ENCODE results near the gene ITPKB.

ITPKB gene

DNA sequence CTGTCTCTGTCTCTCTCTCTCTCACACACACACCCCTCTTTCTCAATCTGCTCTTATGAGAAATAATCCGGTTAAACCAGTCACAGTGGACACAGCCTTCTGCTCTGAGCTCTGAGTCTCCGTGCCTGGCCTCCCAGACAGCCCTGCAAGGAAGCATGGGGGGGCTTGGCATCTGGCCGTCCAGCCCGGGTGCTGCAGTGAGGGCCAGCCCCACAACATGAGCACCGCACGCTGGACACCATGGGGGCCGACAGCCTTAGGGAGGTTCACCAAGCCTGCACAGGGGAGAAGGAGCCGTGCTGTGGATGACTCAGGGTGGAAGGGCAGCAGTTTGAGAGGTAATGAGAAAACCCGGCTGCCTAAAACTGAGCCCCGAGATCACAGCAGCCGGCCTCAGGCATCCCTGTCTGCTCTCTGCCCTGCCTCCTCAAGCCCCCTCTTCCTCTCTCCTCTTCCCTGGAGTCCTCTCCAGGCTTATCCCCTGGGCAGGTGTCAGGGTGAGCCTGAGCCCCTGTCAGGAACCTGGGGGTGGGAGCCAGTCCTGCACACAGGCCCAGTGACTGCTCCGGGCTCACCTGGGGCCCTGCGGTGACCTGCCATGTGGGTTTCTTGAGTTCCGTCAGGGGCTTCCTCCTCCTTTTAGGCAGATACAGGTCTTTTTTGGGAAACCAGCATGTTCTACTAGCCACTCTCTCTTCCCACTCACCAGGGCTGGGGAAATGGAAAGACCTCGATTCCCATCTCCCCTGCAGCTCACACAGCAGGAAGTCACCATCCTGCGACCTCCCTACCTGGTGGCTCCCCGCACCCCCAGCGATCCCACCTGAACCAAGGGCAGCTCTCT is 92.8 kb downstream of the ITPKB start:
- peaks cover 5% of the 10 kb centered on the region for H3K36me3 Mint-ChIP-seq (ENCODE audit: low read depth)
- no peak for TF ChIP-seq CTCF (IDR thresholded peaks at IDR 0.05)
- H3K27me3 Mint-ChIP-seq (ENCODE audit: low read depth, poor library complexity) = peaks cover 5% of the 10 kb centered on the region
- peaks cover 32% of the 10 kb centered on the region for H3K4me1 Mint-ChIP-seq
- no peaks in the 10 kb centered on the region for H3K9me3 Mint-ChIP-seq
- no peak overlapping the region for H3K4me3 Mint-ChIP-seq
- no peak for DNase-seq
- H3K27ac Mint-ChIP-seq = peak overlapping the region; percentile 81

- Mint-ChIP-seq H3K36me3 (ENCODE audit: low read depth) (peaks cover 5% of the 10 kb centered on the region), H3K4me3 (no peak overlapping the region), H3K27ac (no peak overlapping the region), H3K27me3 (ENCODE audit: low read depth, poor library complexity) (peaks cover 3% of the 10 kb centered on the region), H3K4me1 (peaks cover 34% of the 10 kb centered on the region), H3K9me3 (no peaks in the 10 kb centered on the region)
- no peak for DNase-seq
- TF ChIP-seq CTCF (IDR thresholded peaks at IDR 0.05) = no peak
Measured at GRCh38 chr1:226645279-226645976, 93.7 kb downstream of the ITPKB start.

DNA sequence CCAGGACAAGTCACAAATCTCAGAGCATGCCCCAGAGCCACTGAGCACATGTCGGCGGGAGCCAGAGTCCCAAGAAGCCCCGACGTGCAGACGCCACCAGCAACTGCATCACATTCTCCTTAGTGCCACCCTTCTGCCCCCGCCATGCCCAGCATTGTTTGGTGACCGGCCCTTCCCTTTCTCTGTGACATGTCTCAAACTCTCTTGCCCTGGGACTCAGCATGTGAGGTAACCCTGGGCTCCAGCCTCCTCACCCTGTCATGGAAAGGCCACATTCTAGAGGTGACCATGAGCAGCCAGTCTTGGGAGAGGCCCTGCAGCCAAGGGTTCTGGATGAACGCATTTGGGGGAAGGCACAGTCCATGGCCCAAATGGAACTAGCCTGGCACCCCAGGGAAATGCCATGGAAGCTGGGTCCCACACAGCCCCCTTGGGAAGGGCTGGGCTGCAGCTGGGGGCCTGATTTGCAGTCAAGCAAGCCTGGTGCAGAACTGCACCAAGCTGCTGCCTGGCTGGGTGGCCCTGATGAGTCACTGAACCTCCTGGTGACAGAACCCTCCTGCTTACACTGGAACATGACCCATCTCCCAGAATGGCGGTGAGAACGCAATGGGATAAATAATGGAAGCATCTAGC is 94.4 kb downstream of the ITPKB start:
- Mint-ChIP-seq H3K36me3 (ENCODE audit: low read depth) (peaks cover 5% of the 10 kb centered on the region), H3K27ac (no peak overlapping the region), H3K9me3 (no peaks in the 10 kb centered on the region)

DNA sequence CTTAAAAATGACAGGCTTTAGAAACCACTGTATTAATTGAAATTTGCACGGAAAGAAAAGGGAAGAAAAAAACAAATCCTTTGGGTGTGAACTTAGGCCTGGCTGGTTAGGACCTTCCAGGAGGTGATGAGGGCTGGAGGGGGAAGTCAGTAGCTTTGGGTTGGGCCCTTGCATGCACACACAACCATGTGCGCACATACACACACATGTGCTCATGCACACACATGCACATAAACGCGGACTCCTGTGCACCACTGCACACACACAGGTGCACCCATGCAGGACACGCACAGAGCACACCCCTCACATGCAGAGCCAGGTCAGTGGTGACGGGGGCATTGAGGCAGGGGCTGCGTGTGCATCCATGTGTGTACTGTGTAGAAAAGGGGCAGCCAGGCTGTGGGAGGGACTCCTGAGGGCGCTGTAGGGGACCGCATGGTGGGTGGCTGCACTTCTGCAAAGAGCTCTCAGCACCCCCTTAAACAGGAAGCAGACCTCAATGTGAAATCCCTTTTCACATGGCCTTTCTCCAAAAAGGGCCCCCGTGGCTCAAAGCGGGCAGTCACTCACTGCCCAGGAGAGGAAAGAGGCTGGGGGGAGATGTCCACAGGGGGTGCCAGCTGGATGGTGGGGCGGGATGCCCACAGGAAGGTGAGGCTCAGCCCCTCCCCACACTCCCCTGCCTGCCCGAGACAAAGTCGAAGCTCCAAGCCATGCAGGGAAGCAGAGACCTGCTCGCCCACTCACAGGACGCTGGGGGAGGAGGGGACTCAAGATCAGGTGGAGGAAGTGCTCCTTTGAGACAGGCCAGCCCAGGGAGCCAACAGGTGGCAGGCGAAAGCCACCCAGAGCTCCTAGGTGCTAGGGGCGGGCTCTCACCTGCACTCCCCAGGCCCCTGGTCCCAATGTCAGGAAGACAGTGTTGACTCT is 95.2 kb downstream of the ITPKB start:
- H3K27ac Mint-ChIP-seq = no peak overlapping the region
- H3K4me1 Mint-ChIP-seq = peaks cover 30% of the 10 kb centered on the region
- no peak for DNase-seq
- H3K36me3 Mint-ChIP-seq (ENCODE audit: low read depth) = peaks cover 5% of the 10 kb centered on the region
- peaks cover 7% of the 10 kb centered on the region for H3K27me3 Mint-ChIP-seq (ENCODE audit: low read depth, poor library complexity)
- no peak for TF ChIP-seq CTCF (IDR thresholded peaks at IDR 0.05)
- peak overlapping the region; percentile 10 for H3K4me3 Mint-ChIP-seq
- no peaks in the 10 kb centered on the region for H3K9me3 Mint-ChIP-seq

More for the DNA sequence above, 94.4 kb downstream of the ITPKB start:
- Mint-ChIP-seq H3K27me3 (ENCODE audit: low read depth, poor library complexity) (peaks cover 7% of the 10 kb centered on the region), H3K4me1 (peaks cover 30% of the 10 kb centered on the region), H3K4me3 (no peak overlapping the region)
- no peak for TF ChIP-seq CTCF (IDR thresholded peaks at IDR 0.05)
- DNase-seq = no peak

DNA sequence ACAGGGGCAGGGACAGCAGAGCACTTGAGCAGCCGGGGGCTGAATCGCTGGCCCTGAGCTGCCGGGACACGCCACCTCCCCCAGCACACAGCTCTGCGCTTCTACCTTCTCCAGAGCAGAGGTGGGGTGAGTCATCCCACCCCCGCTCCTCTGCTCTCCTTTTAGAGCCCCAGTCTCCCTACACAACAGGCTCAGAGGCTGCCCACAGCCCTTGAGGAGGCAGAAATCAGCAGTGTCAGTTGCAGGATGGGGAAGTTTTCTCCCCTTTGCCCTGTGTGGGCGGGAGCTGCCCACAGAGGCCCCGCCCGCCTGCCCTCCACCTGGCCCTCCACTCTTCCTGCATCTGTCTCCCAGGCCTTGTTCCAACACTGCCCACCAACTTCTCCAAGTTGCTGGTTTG is 95.9 kb downstream of the ITPKB start:
- DNase-seq = no peak
- no peaks in the 10 kb centered on the region for H3K9me3 Mint-ChIP-seq
- H3K27me3 Mint-ChIP-seq (ENCODE audit: low read depth, poor library complexity) = peaks cover 7% of the 10 kb centered on the region
- H3K36me3 Mint-ChIP-seq (ENCODE audit: low read depth) = peaks cover 3% of the 10 kb centered on the region
- H3K4me1 Mint-ChIP-seq = peaks cover 30% of the 10 kb centered on the region
- no peak overlapping the region for H3K27ac Mint-ChIP-seq
- TF ChIP-seq CTCF (IDR thresholded peaks at IDR 0.05) = no peak
- peak overlapping the region; percentile 10 for H3K4me3 Mint-ChIP-seq
